CD14-positive monocyte (primary cell): ENCODE data around the gene JOSD2. TPM values are rescaled to one million over a fixed set of nuclear protein-coding genes. Genes with fewer than 3 reads are reported as not detected.
A peak's percentile ranks its signal among the peaks of the same experiment; 100 is the strongest.

Experiments
- DNase-seq, 3 donors: peaks; one replicate each; pipeline ENCODE4 v3.0.0-alpha.2; 2011 to 2022
- H2AFZ ChIP-seq: 2 replicates; pipeline ENCODE4 v1.6.0; 2012; ENCODE audit warnings: mild to moderate bottlenecking, low read depth, low read length, inconsistent platforms; ENCODE audit not compliant: insufficient read depth, poor library complexity, severe bottlenecking
- H3K27ac ChIP-seq, 2 donors: 1 replicate in 1 of 2; 2 replicates in 1 of 2; pipeline ENCODE4 v1.5.1; 2012 to 2013; ENCODE audit warnings: low read length in 2 of 2, control low read depth in 1 of 2, inconsistent platforms in 1 of 2, low read depth in 1 of 2, mild to moderate bottlenecking in 1 of 2
- H3K27me3 ChIP-seq, 2 donors: one replicate each; pipeline versions ENCODE4 v1.6.0 to v1.6.1; 2011 to 2013; ENCODE audit warnings: low read length in 2 of 2; ENCODE audit not compliant: control insufficient read depth in 2 of 2, insufficient read depth in 2 of 2
- H3K36me3 ChIP-seq, 2 donors: replicated peaks in 1 of 2; 1 replicate in 1 of 2; 2 replicates in 1 of 2; pipeline versions ENCODE4 v1.5.1 to v1.6.1; 2012 to 2013; ENCODE audit warnings: low read length in 2 of 2, control low read depth in 1 of 2, inconsistent platforms in 1 of 2, mild to moderate bottlenecking in 1 of 2; ENCODE audit not compliant: insufficient read depth in 2 of 2, control insufficient read depth in 1 of 2
- H3K4me1 ChIP-seq, 2 donors: 1 replicate in 1 of 2; 2 replicates in 1 of 2; pipeline versions ENCODE4 v1.5.1 to v1.6.1; 2012 to 2013; ENCODE audit warnings: low read length in 2 of 2, control low read depth in 1 of 2, inconsistent platforms in 1 of 2, mild to moderate bottlenecking in 1 of 2, moderate library complexity in 1 of 2; ENCODE audit not compliant: insufficient read depth in 2 of 2, control insufficient read depth in 1 of 2
- H3K4me2 ChIP-seq: replicated peaks from 2 replicates; pipeline ENCODE3; 2012; ENCODE audit warnings: low read length, moderate library complexity, mild to moderate bottlenecking; ENCODE audit not compliant: poor library complexity, severe bottlenecking; ENCODE audit errors: extremely low read depth
- H3K4me3 ChIP-seq, 3 experiments: fragments of 200-600 bp in 1 of 3; sonication (generic) in 1 of 3; replicated peaks in 1 of 3; 1 replicate in 2 of 3; 2 replicates in 1 of 3; pipeline ENCODE4 v1.5.1; 2011 to 2013; ENCODE audit warnings: low read length in 3 of 3, mild to moderate bottlenecking in 3 of 3, control low read depth in 2 of 3, low read depth in 2 of 3, inconsistent platforms in 1 of 3, moderate library complexity in 1 of 3
- H3K79me2 ChIP-seq: 2 replicates; pipeline ENCODE4 v1.6.0; 2012; ENCODE audit warnings: mild to moderate bottlenecking, control low read depth, inconsistent platforms, low read length, moderate library complexity; ENCODE audit not compliant: insufficient read depth
- H3K9ac ChIP-seq: 2 replicates; pipeline ENCODE4 v1.6.0; 2017; ENCODE audit warnings: low read length, mild to moderate bottlenecking; ENCODE audit not compliant: insufficient read depth, poor library complexity, severe bottlenecking
- H3K9me3 ChIP-seq, 2 donors: replicated peaks in 1 of 2; 1 replicate in 1 of 2; 2 replicates in 1 of 2; pipeline versions ENCODE4 v1.5.1 to v1.6.1; 2012 to 2013; ENCODE audit warnings: low read length in 2 of 2, control low read depth in 1 of 2; ENCODE audit not compliant: control insufficient read depth in 1 of 2, insufficient read depth in 1 of 2
- H4K20me1 ChIP-seq: 2 replicates; pipeline ENCODE4 v1.6.0; 2012; ENCODE audit warnings: mild to moderate bottlenecking, low read length, control low read depth, moderate library complexity; ENCODE audit not compliant: insufficient read depth
- H3K27ac Mint-ChIP-seq, 7 donors: one replicate each; pipeline ENCODE4 v1.8.0; 2020; ENCODE audit warnings: mild to moderate bottlenecking in 7 of 7, mixed read lengths in 7 of 7, moderate library complexity in 6 of 7, inconsistent platforms in 2 of 7
- H3K27me3 Mint-ChIP-seq, 3 donors: one replicate each; pipeline ENCODE4 v1.8.0; 2021 to 2022; ENCODE audit warnings: low read depth in 3 of 3, mild to moderate bottlenecking in 3 of 3, mixed read lengths in 3 of 3, moderate library complexity in 3 of 3, inconsistent platforms in 1 of 3
- H3K36me3 Mint-ChIP-seq, 2 donors: one replicate each; pipeline ENCODE4 v1.8.0; 2020; ENCODE audit warnings: mixed read lengths in 2 of 2, inconsistent platforms in 1 of 2, mild to moderate bottlenecking in 1 of 2
- H3K4me1 Mint-ChIP-seq: one replicate; pipeline ENCODE4 v1.8.0; 2020; ENCODE audit warnings: mild to moderate bottlenecking, mixed read lengths
- H3K4me3 Mint-ChIP-seq, 2 donors: one replicate each; pipeline ENCODE4 v1.8.0; 2020; ENCODE audit warnings: mild to moderate bottlenecking in 2 of 2, mixed read lengths in 2 of 2, moderate library complexity in 1 of 2
- H3K9me3 Mint-ChIP-seq, 7 donors: one replicate each; pipeline ENCODE4 v1.8.0; 2020 to 2022; ENCODE audit warnings: mixed read lengths in 7 of 7, mild to moderate bottlenecking in 6 of 7, moderate library complexity in 6 of 7, inconsistent platforms in 2 of 7
- CTCF ChIP-seq: fragments of 200-600 bp; IDR thresholded peaks from one replicate; pipeline ENCODE4 v1.8.0; 2022; ENCODE audit warnings: antibody characterized with exemption, mild to moderate bottlenecking
- WGBS: methylation state at CpG from one replicate; pipeline ENCODE4 v1.1.5; 2013; ENCODE audit warnings: missing lambda C conversion rate; ENCODE audit not compliant: insufficient coverage; 5-methylcytosine and 5-hydroxymethylcytosine counted together
- intact Hi-C, 2 donors: fragments of 100-400 bp; cut with micrococcal nuclease; formaldehyde crosslinking; loops; one replicate each; pipeline versions ENCODE4 v1.15.0 to v1.15.1; 2023
- polyA plus RNA-seq, 3 donors: library from polyadenylated mRNA; depleted of rRNA in 1 of 3; unstranded in 2 of 3; stranded (reverse) in 1 of 3; fragments of 300-500 nt in 2 of 3; fragments of >200 nt in 1 of 3; fragmentation: Illumina TruSeq in 2 of 3; gene quantifications; 1 replicate in 2 of 3; 2 replicates in 1 of 3; pipeline ENCODE4 v1.2.3, GENCODE V29; 2012 to 2021

Gene JOSD2
- polyA plus RNA-seq, 3 donors: 33.0 to 43.0 (median 37.2) TPM

- Histone ChIP-seq H3K9me3 (peaks cover 5 to 15% of the 10 kb centered on the region in 2 donors), H3K9ac (no peak overlapping the region), H3K36me3 (no peaks in the 10 kb centered on the region), H3K27me3 (no peaks in the 10 kb centered on the region), H3K4me3 (peak overlapping the region in 1 of 3 experiments; percentile 69), H4K20me1 (no peaks in the 10 kb centered on the region), H3K79me2 (no peaks in the 10 kb centered on the region), H3K4me1 (peaks cover 58 to 71% of the 10 kb centered on the region in 2 donors), H2AFZ (no peak overlapping the region), H3K4me2 (peak overlapping the region; percentile 71), H3K27ac (peak overlapping the region; percentile 42 to 63)
- Mint-ChIP-seq H3K4me1 (peaks cover 70% of the 10 kb centered on the region), H3K4me3 (peak overlapping the region; percentile 74 to 78), H3K27me3 (peaks cover 3 to 9% (median 7%) of the 10 kb centered on the region in 3 donors), H3K9me3 (peaks cover 7 to 33% (median 19%) of the 10 kb centered on the region in 7 donors), H3K27ac (peak overlapping the region; percentile 50 to 92 (median 81)), H3K36me3 (peaks cover 0 to 10% of the 10 kb centered on the region in 2 donors)
- TF ChIP-seq CTCF: no peak
- 75% methylated on average over 19 of the region's 24 CpGs for WGBS
- DNase-seq: no peak
- intact Hi-C loops: no loop called here
Observed at GRCh38 chr19:50489461-50490011, 21.5 kb downstream of the JOSD2 start.

GRCh38 chr19:50488389-50489194 is 22.4 kb downstream of the JOSD2 start:
- H3K9ac ChIP-seq: peak overlapping the region; percentile 50
- peaks cover 58 to 71% of the 10 kb centered on the region in 2 donors for H3K4me1 ChIP-seq
- Mint-ChIP-seq H3K9me3 (peaks cover 7 to 33% (median 19%) of the 10 kb centered on the region in 7 donors), H3K4me3 (peak overlapping the region; percentile 72 to 78), H3K27ac (peak overlapping the region; percentile 80 to 94 (median 85)), H3K27me3 (peaks cover 3 to 8% (median 7%) of the 10 kb centered on the region in 3 donors), H3K36me3 (peaks cover 0 to 10% of the 10 kb centered on the region in 2 donors), H3K4me1 (peaks cover 69% of the 10 kb centered on the region)
- peak in 1 of 3 donors; percentile 17 for DNase-seq
- intact Hi-C loops: no loop called here
- TF ChIP-seq CTCF: no peak
- no peaks in the 10 kb centered on the region for H4K20me1 ChIP-seq
- H3K4me2 ChIP-seq: peak overlapping the region; percentile 71
- peak overlapping the region; percentile 66 for H2AFZ ChIP-seq
- no peaks in the 10 kb centered on the region for H3K79me2 ChIP-seq
- no peaks in the 10 kb centered on the region for H3K27me3 ChIP-seq
- peaks cover 0 to 1% of the 10 kb centered on the region in 2 donors for H3K36me3 ChIP-seq
- H3K9me3 ChIP-seq: peaks cover 5 to 15% of the 10 kb centered on the region in 2 donors
- peak overlapping the region; percentile 42 to 63 for H3K27ac ChIP-seq
- WGBS: 6% methylated on average over 10 of the region's 13 CpGs
- H3K4me3 ChIP-seq: peak overlapping the region in 1 of 3 experiments; percentile 69
